ENCODE measurements around the gene ZNRF1.

ZNRF1 gene

DNA sequence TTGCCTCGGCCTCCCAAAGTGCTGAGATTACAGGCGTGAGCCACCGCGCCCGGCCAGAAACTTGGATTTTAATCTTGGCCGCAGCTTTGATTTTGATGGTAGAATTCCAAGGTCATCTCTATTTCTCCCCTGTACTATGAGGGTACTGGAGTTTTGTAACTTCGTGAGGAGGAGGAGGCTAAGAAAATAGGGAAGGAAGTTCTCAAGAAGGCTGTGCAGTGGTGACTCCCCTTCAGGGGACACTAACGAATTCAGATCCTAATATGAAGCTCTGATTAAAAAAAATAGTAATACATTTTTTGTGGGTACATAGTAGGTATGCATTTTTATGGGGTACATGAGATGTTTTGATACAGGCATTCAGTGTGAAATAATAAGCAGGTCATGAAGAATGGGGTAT lies 61.9 kb downstream of the ZNRF1 start:
- no peak for DNase-seq (ENCODE audit: low read depth in 3 of 3)

DNA sequence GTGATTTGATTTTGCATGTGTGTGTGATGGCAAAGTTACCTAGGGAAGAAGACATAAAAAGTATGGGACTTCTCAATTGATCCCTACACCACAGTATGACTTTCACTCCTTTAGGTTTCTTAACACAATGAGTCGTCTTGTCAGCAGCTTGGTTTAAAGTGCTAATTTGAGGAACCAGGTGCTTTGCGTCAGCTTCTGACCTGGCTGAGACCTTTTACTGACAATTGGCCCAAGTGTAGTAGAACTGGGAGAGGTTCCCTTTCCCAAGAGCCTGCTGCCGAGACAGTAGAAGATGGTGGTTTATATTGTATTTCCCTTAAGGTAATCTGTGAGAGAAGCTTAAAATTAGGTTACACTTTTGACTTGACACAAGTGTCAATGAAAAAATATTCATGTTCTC lies 62.8 kb downstream of the ZNRF1 start:
- DNase-seq (ENCODE audit: low read depth in 3 of 3): no peak

GRCh38 chr16:75062135-75062975 lies 63.5 kb downstream of the ZNRF1 start:
- DNase-seq (ENCODE audit: low read depth in 3 of 3): no peak

GRCh38 chr16:75062976-75063346 lies 64.1 kb downstream of the ZNRF1 start:
- DNase-seq (ENCODE audit: low read depth in 3 of 3): no peak

- no peak for DNase-seq (ENCODE audit: low read depth in 3 of 3)
Observed at GRCh38 chr16:75063549-75064088, 64.8 kb downstream of the ZNRF1 start.

- DNase-seq (ENCODE audit: low read depth in 3 of 3): no peak
Observed at GRCh38 chr16:75064403-75065148, 65.8 kb downstream of the ZNRF1 start.

DNA sequence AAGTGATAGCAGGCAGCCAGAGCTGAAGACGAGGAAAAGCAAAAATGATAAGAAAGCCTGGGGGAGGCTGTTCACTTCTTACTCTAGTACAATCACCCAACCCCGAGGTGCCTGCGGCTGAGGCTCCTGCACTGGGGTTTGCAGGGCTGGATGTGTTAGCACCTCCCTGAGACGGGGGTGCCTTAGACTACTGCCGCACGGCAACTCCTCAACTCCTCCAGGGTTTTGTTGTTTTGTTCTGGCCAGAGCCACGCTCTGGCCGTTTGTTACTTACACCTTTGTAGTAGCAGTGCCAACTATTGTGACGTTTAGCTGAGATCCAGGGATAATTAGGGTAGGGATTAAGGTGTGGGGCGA lies 66.3 kb downstream of the ZNRF1 start:
- DNase-seq (ENCODE audit: low read depth in 3 of 3): peak in 1 of 3 donors; percentile 18

- no peak for DNase-seq (ENCODE audit: low read depth in 3 of 3)
Observed at GRCh38 chr16:75065521-75066149, 66.8 kb downstream of the ZNRF1 start.

- no peak for DNase-seq (ENCODE audit: low read depth in 3 of 3)
Observed at GRCh38 chr16:75066861-75067447, 68.1 kb downstream of the ZNRF1 start.

GRCh38 chr16:75068085-75069031 lies 69.5 kb downstream of the ZNRF1 start:
- DNase-seq (ENCODE audit: low read depth in 3 of 3): no peak

DNA sequence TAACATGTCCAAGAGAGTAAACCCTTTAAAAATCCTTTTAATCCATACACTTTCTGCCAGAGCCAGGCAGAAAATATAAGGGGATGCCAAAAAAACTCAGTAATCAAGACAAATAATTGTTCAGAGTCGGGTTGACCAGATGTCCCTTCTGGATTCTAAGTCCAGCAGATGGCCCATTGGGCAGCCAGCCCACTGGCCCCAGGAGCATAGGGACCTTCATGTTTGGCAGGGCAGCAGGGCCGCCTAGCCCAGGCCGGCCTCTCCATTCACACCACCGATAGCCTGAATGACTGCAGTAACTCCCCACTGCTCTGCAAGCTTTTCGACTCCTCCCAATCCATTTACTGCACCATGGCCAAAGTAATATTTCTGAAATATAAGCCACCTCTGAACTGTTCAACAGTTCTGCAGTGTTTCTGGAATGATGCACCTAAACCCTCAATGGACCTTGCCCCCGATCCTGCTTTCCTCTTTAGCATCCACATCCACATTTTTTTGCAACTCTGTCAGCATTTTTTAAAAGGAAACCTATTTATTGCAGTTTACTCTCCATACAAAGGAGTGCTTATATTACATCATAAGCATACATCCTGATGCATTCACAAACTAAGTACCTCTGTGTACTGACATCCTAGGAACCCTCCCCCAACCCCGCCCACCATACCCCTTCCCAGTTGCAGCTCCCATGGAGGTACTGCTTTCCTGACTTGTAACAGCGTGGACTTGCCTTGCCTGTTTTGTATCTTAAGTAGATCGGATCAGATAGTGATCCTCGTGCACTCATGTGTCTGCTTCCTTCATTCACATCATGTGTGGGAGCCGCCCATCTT lies 71.4 kb downstream of the ZNRF1 start:
- no peak for DNase-seq (ENCODE audit: low read depth in 3 of 3)

GRCh38 chr16:75071621-75072020 lies 72.8 kb downstream of the ZNRF1 start:
- DNase-seq (ENCODE audit: low read depth in 3 of 3): no peak

GRCh38 chr16:75072239-75072947 lies 73.6 kb downstream of the ZNRF1 start:
- DNase-seq (ENCODE audit: low read depth in 3 of 3): no peak

DNA sequence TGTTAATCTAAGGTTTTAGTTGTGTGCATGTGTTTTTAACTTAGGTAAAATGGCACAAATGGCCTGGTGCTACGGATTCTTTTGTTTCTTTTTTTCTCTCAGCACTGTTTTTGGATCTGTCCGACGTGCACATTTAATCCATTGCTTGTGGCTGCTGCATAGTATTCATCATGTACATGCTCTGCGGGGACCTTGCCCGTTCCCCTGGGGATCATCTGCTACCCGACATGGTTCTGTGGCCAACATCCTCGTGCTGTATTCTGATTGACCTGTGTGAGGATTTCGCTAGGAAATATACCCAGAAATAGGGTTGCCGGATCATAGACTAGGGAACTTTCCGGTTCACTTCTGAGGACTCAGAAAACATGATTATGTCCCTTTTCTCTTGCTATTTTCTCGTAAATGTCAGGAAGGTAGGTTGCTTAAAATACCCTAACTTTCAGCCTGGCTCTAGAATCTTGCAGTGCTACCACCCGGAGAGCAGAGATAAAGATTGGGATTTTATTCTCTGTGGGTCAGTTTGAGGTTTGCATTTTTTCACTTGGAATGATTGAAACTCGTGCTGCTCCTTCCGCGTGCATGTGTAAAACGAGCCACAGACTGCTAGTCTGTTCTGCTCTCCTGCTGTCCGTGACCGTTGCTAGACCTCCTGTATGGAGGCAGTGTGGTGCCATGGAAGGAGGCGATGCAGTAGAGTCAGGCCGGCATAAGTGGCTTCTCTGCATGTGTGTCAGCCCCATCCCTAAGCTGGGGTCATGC lies 74.9 kb downstream of the ZNRF1 start:
- no peak for DNase-seq (ENCODE audit: low read depth in 3 of 3)

- no peak for DNase-seq (ENCODE audit: low read depth in 3 of 3)
Observed at GRCh38 chr16:75074304-75074793, 75.5 kb downstream of the ZNRF1 start.

DNA sequence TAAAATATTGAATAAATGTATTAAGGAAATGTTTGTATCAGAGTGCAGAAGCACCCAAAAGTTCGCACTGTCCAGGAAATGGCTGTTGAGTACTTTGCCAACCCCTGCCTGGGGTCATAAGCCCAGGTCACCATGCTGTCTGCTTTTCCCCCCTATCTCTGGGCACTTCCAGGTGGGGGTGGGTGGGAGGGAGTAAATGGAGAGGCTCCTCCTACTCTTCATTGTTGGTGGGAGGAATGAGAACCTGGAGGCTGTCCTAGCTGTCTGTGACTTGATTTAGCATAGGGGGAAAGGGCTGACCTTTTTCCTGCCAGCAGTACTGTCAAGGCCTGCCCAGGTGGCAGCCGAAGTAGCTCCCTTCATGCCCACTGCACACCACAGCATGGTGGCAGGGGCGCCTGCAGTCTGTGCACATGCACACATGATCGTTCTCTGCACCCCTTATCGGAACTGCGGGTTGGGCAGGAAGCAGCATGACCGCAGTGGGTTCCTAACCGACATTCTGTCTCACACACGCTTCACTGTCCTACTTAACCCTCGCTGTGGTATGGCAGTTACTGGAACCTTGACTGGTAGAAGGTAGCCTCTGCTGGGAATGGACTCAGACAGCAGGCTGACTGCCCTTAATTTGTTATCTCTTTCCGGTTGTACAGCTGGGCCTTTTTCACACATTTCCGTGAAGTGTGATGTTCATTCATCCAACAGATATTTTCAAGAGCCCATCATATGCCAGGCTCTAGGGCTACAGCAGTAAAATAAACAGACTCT lies 76.3 kb downstream of the ZNRF1 start:
- peak; percentile 51 to 71 (median 59) for DNase-seq (ENCODE audit: low read depth in 3 of 3)

DNA sequence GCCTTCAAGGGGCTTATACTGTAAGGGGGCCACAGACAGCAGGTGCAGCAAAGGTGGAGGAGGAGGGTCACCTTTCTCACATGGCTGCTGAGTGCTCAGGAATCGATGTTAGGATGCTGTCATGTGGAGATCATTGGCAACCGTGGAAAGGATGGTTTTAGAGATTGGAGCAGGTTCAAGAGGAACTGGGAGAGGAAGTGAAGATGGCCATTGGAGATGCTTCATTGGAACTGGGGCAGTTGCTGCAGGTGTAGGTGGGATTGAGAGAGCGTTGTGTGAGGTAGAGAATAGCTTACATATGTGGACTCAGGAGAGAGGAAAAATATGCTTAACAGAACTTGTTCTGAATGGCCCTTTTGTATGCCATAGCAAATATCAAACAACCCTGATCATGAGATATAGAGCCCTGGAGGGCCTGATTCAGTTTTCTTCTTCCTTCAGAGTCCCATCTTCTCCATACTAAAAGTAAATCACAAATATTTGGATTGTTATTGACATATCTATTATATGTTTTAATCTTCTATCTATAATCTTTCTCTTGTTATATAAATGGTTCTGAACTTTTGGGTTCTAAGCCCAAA lies 77.0 kb downstream of the ZNRF1 start:
- no peak for DNase-seq (ENCODE audit: low read depth in 3 of 3)
